SU-DHL-6 (cell line): Measurements from ENCODE around the gene CLEC16A.

ENCODE experiments used
- H2AFZ ChIP-seq: fragments of 200-600 bp; sonication (generic); 2 replicates; pipeline ENCODE4 v1.6.1; 2014; ENCODE audit warnings: low read depth, mild to moderate bottlenecking, moderate library complexity, mixed read lengths, antibody characterized with exemption, low read length; ENCODE audit not compliant: severe bottlenecking
- H3F3A ChIP-seq: fragments of 200-600 bp; shearing (Covaris generic); 2 replicates; pipeline ENCODE4 v1.6.0; 2016; ENCODE audit warnings: antibody characterized with exemption, mild to moderate bottlenecking; ENCODE audit not compliant: insufficient read depth
- H3K27ac ChIP-seq: fragments of 200-600 bp; sonication (generic); 2 replicates; pipeline ENCODE4 v1.5.1; 2016; ENCODE audit warnings: low read depth, mild to moderate bottlenecking, low read length, moderate library complexity, mixed read lengths
- H3K27me3 ChIP-seq: fragments of 200-600 bp; sonication (generic), shearing (Covaris generic); 2 replicates; pipeline ENCODE4 v1.6.0; 2014; ENCODE audit warnings: mild to moderate bottlenecking, low read length
- H3K36me3 ChIP-seq: fragments of 200-600 bp; sonication (generic); 2 replicates; pipeline ENCODE4 v1.6.1; 2014; ENCODE audit warnings: mild to moderate bottlenecking, low read length, mixed read lengths
- H3K4me2 ChIP-seq: fragments of 300-600, 200-600 bp; shearing (Covaris generic), sonication (generic); 2 replicates; pipeline ENCODE4 v1.6.0; 2014; ENCODE audit warnings: low read length, low read depth, mild to moderate bottlenecking; ENCODE audit not compliant: poor library complexity, severe bottlenecking
- H3K4me3 ChIP-seq: fragments of 200-600 bp; sonication (generic); 2 replicates; pipeline ENCODE4 v1.5.1; 2014; ENCODE audit warnings: antibody characterized with exemption, low read length, mild to moderate bottlenecking, mixed read lengths; ENCODE audit not compliant: insufficient read depth, poor library complexity, severe bottlenecking
- H3K79me2 ChIP-seq: fragments of 200-600 bp; sonication (generic); 2 replicates; pipeline ENCODE4 v1.6.1; 2014; ENCODE audit warnings: mild to moderate bottlenecking, low read length, moderate library complexity; ENCODE audit not compliant: insufficient read depth
- H3K9ac ChIP-seq: fragments of 200-600 bp; sonication (generic); 2 replicates; pipeline ENCODE4 v1.7.0; 2014; ENCODE audit warnings: mild to moderate bottlenecking, low read length
- H3K9me2 ChIP-seq: fragments of 200-600 bp; sonication (generic); replicated peaks from 2 replicates; pipeline ENCODE4 v1.6.1; 2014; ENCODE audit warnings: low read length; ENCODE audit not compliant: insufficient read depth
- H3K9me3 ChIP-seq: fragments of 200-600 bp; sonication (generic); 2 replicates; pipeline ENCODE4 v1.6.1; 2014; ENCODE audit warnings: low read length, mixed read lengths; ENCODE audit not compliant: insufficient read depth
- H4K20me1 ChIP-seq: fragments of 200-600 bp; sonication (generic); 2 replicates; pipeline ENCODE4 v1.6.1; 2014; ENCODE audit warnings: low read depth, mild to moderate bottlenecking, antibody characterized with exemption, low read length, moderate library complexity, mixed read lengths
- EZH2phosphoT487 ChIP-seq: fragments of 200-600 bp; sonication (generic), shearing (Covaris generic); conservative IDR thresholded peaks from 2 replicates; pipeline ENCODE4 v1.6.1; 2018; ENCODE audit warnings: mild to moderate bottlenecking, antibody characterized with exemption, low read length, moderate library complexity, mixed read lengths
- TF ChIP-seq, protein P1 (sequence below): fragments of 200-600 bp; sonication (generic); IDR thresholded peaks from one replicate; pipeline ENCODE4 v1.5.1; 2017; ENCODE audit warnings: antibody characterized with exemption, mild to moderate bottlenecking, low read length, moderate library complexity; ENCODE audit not compliant: insufficient read depth, poor library complexity, severe bottlenecking

Gene CLEC16A

DNA sequence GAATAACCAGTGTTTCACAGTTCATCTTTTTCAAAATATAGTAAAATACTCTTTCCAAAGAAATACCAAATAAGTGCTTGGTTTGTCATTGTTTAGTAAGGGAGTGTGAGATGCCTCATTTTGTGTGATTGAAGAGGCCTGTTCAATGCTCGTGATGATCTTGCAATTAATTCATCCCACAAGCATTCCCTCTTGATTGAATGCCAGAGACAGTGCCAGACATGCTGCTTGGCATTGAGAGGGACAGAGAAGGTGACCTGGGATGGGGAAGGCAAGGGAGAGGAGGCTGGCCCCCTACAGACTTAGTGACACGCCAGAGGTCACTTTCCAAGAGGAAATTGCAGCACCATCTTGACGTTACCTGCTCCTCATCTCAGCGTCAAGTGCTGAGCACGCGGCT lies 49.3 kb downstream of the CLEC16A start:
- H2AFZ ChIP-seq: no peak overlapping the region
- H3K9ac ChIP-seq: no peak overlapping the region
- no peaks in the 10 kb centered on the region for H3K36me3 ChIP-seq
- H3K4me2 ChIP-seq: no peak overlapping the region
- H3K79me2 ChIP-seq: no peaks in the 10 kb centered on the region
- no peak for TF ChIP-seq EZH2phosphoT487
- TF ChIP-seq, protein P1, sequence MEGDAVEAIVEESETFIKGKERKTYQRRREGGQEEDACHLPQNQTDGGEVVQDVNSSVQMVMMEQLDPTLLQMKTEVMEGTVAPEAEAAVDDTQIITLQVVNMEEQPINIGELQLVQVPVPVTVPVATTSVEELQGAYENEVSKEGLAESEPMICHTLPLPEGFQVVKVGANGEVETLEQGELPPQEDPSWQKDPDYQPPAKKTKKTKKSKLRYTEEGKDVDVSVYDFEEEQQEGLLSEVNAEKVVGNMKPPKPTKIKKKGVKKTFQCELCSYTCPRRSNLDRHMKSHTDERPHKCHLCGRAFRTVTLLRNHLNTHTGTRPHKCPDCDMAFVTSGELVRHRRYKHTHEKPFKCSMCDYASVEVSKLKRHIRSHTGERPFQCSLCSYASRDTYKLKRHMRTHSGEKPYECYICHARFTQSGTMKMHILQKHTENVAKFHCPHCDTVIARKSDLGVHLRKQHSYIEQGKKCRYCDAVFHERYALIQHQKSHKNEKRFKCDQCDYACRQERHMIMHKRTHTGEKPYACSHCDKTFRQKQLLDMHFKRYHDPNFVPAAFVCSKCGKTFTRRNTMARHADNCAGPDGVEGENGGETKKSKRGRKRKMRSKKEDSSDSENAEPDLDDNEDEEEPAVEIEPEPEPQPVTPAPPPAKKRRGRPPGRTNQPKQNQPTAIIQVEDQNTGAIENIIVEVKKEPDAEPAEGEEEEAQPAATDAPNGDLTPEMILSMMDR: no peak
- H3F3A ChIP-seq: no peaks in the 10 kb centered on the region
- H3K4me3 ChIP-seq: no peak overlapping the region
- H4K20me1 ChIP-seq: no peaks in the 10 kb centered on the region
- no peaks in the 10 kb centered on the region for H3K9me2 ChIP-seq
- no peak overlapping the region for H3K27ac ChIP-seq
- H3K9me3 ChIP-seq: no peaks in the 10 kb centered on the region
- no peaks in the 10 kb centered on the region for H3K27me3 ChIP-seq

DNA sequence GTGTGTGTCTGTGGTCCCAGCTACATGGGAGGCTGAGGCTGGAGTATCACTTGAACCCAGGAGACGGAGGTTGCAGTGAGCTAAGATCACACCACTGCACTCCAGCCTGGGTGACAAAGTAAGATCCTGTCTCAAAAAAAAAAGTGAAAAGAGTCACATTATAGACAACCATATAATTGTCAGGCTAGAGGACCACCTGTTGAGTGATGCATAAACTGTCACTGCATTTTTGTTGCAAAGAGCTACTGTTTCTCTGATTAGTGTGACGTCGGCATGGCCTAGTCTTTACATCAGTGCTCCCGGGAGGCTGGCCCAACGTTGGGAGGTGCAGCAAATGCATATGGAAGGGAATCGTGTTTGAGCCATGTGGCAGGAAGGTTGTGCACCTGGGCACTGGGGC lies 50.2 kb downstream of the CLEC16A start:
- Histone ChIP-seq H3K4me3 (no peak overlapping the region), H4K20me1 (no peaks in the 10 kb centered on the region), H3K79me2 (no peaks in the 10 kb centered on the region), H2AFZ (no peak overlapping the region), H3K4me2 (no peak overlapping the region), H3F3A (no peaks in the 10 kb centered on the region), H3K9me3 (no peaks in the 10 kb centered on the region), H3K9me2 (no peaks in the 10 kb centered on the region), H3K27me3 (no peaks in the 10 kb centered on the region), H3K27ac (no peak overlapping the region), H3K36me3 (no peaks in the 10 kb centered on the region), H3K9ac (no peak overlapping the region)
- TF ChIP-seq, protein P1: no peak

DNA sequence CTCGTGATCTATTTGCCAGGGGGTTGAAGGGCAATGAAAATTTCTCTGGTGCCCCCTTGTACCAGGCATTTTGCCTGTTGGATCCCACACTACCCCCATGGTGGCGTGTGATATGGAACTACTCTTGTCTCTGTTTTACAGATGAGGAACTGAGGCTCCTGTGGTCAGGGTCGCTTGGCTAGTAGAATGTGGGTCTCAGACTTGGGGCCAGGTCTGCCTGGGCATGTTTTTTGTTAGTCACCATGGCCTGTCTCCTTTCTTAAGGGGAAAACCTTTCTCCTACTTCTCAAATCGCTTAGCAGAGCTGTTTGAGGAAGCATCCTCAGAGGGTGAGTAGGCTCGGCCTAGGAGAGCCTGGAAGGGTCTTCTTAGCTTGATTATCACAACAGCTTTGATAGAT lies 51.2 kb downstream of the CLEC16A start:
- Histone ChIP-seq H4K20me1 (no peaks in the 10 kb centered on the region), H3K79me2 (no peaks in the 10 kb centered on the region), H3K9ac (no peak overlapping the region), H2AFZ (no peak overlapping the region), H3K27me3 (no peaks in the 10 kb centered on the region), H3K27ac (no peak overlapping the region), H3K9me2 (no peaks in the 10 kb centered on the region), H3K4me3 (no peak overlapping the region), H3K9me3 (no peaks in the 10 kb centered on the region), H3F3A (no peaks in the 10 kb centered on the region), H3K36me3 (no peaks in the 10 kb centered on the region), H3K4me2 (no peak overlapping the region)
- no peak for TF ChIP-seq EZH2phosphoT487
- TF ChIP-seq, protein P1: no peak

DNA sequence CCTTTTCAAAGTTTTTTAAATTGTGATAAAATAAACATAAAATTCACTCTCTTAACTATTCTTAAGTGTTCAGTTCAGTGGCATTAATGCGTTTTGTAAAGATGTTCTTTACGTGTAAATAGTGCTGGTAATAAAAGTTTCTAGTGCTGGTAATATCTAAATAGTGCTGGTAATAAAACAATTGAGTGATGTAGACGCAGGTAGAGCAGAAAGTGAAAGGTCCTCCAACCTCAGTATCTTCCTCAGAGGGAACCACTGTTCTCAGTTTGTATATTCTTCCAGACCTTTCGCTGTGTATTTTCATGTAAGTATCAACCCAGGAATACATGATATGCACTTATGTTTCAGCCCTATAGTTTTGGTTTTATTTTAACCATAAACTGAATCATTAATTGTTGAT lies 53.1 kb downstream of the CLEC16A start:
- no peaks in the 10 kb centered on the region for H3K9me3 ChIP-seq
- H3K9ac ChIP-seq: no peak overlapping the region
- H3K9me2 ChIP-seq: no peaks in the 10 kb centered on the region
- H3K27ac ChIP-seq: no peak overlapping the region
- H3K36me3 ChIP-seq: no peaks in the 10 kb centered on the region
- H4K20me1 ChIP-seq: no peaks in the 10 kb centered on the region
- H3K4me2 ChIP-seq: no peak overlapping the region
- H3K4me3 ChIP-seq: no peak overlapping the region
- no peaks in the 10 kb centered on the region for H3F3A ChIP-seq
- TF ChIP-seq, protein P1: no peak
- TF ChIP-seq EZH2phosphoT487: no peak
- no peak overlapping the region for H2AFZ ChIP-seq
- H3K79me2 ChIP-seq: no peaks in the 10 kb centered on the region
- H3K27me3 ChIP-seq: no peaks in the 10 kb centered on the region
